HepG2 (cell line): ENCODE data around the gene CAPZB. TPM values are rescaled to one million over a fixed set of nuclear protein-coding genes. Genes with fewer than 3 reads are reported as not detected.

ENCODE experiments used
- ATAC-seq: fragments of 200-7000 bp; cut with Tn5 transposase; 3 replicates; pipeline ENCODE4 v1.9.1; 2020; ENCODE audit warnings: mild to moderate bottlenecking, moderate library complexity
- Bru-seq: library from RNA; stranded (reverse); fragments of 400-500 nt; gene quantifications from one replicate; lab custom pipeline; 2021; lab: Mats Ljungman, UMichigan
- BruChase-seq, 2 experiments: library from RNA; stranded (reverse); fragments of 400-500 nt; gene quantifications; one replicate each; lab custom pipeline; 2021; lab: Mats Ljungman, UMichigan
- BruUV-seq: library from RNA; stranded (reverse); fragments of 400-500 nt; replicated peaks from 2 replicates; lab custom pipeline; 2021; lab: Mats Ljungman, UMichigan
- CTCF ChIA-PET: fragments of 300-600 bp; formaldehyde crosslinking; extraction: SDS; loops from one replicate; lab custom pipeline; 2021; ENCODE audit warnings: low total read pairs, inconsistent platforms, low intra/inter-chr PET ratio; lab: Yijun Ruan, JAX
- POLR2A ChIA-PET: fragments of 350-600 bp; sonication (Branson Sonifier 250); formaldehyde crosslinking; loops from one replicate; lab custom pipeline; 2020; ENCODE audit warnings: antibody characterized with exemption, inconsistent platforms; lab: Yijun Ruan, JAX
- DNase-seq: peaks from one replicate; pipeline ENCODE4 v3.0.0-alpha.2; 2015; ENCODE audit warnings: low spot score
- FAIRE-seq: peaks from 3 replicates; lab custom pipeline; 2011; peaks lifted over from hg19 to GRCh38; lab: Jason Lieb, UNC
- H2AFZ ChIP-seq: one replicate; pipeline ENCODE4 v1.6.1; 2011; ENCODE audit warnings: low read length, inconsistent platforms
- H3K27ac ChIP-seq: fragments of 300-600 bp; 3 replicates; pipeline ENCODE4 v1.8.0; 2011; ENCODE audit warnings: mixed run types, mild to moderate bottlenecking, mixed read lengths, low read length, inconsistent platforms; ENCODE audit not compliant: insufficient read depth; ENCODE audit errors: extremely low read length
- H3K27me3 ChIP-seq, 2 experiments: fragments of 200-600 bp in 1 of 2; 2 replicates in 1 of 2; 3 replicates in 1 of 2; pipeline versions ENCODE4 v1.6.0 to v1.8.0; 2011; ENCODE audit warnings: low read length in 2 of 2, mild to moderate bottlenecking in 2 of 2, moderate library complexity in 2 of 2, inconsistent platforms in 1 of 2; ENCODE audit not compliant: insufficient read depth in 2 of 2, control insufficient read depth in 1 of 2
- H3K36me3 ChIP-seq, 2 experiments: fragments of 200-600 bp in 1 of 2; replicated peaks in 1 of 2; 2 replicates in 1 of 2; 3 replicates in 1 of 2; pipeline versions ENCODE4 v1.5.1 to v1.8.0; 2011; ENCODE audit warnings: low read length in 2 of 2, inconsistent platforms in 1 of 2; ENCODE audit not compliant: insufficient read depth in 2 of 2, control insufficient read depth in 1 of 2
- H3K4me1 ChIP-seq: 2 replicates; pipeline ENCODE4 v1.5.1; 2012; ENCODE audit warnings: low read length, inconsistent platforms; ENCODE audit not compliant: insufficient read depth
- H3K4me2 ChIP-seq: 2 replicates; pipeline ENCODE4 v1.6.0; 2011; ENCODE audit warnings: low read depth, low read length, inconsistent platforms
- H3K4me3 ChIP-seq, 3 experiments: fragments of 200-600 bp in 1 of 3; sonication (generic), shearing (Covaris generic) in 1 of 3; replicated peaks in 1 of 3; 2 replicates each; pipeline ENCODE4 v1.5.1; 2011 to 2016; ENCODE audit warnings: low read length in 3 of 3, inconsistent platforms in 2 of 3, low read depth in 2 of 3, mild to moderate bottlenecking in 2 of 3, control low read depth in 1 of 3, mixed read lengths in 1 of 3; ENCODE audit not compliant: insufficient read depth in 1 of 3
- H3K79me2 ChIP-seq: one replicate; pipeline ENCODE4 v1.6.1; 2011; ENCODE audit warnings: low read length, inconsistent platforms; ENCODE audit not compliant: insufficient read depth
- H3K9ac ChIP-seq: 2 replicates; pipeline ENCODE4 v1.6.0; 2011; ENCODE audit warnings: mild to moderate bottlenecking, low read depth, low read length, inconsistent platforms; ENCODE audit not compliant: insufficient read depth
- H3K9me3 ChIP-seq: 2 replicates; pipeline ENCODE4 v1.5.1; 2012; ENCODE audit warnings: mild to moderate bottlenecking, low read length
- H4K20me1 ChIP-seq: 2 replicates; pipeline ENCODE4 v1.6.0; 2011; ENCODE audit warnings: inconsistent platforms, mild to moderate bottlenecking, low read length, moderate library complexity; ENCODE audit not compliant: insufficient read depth
- ARNT ChIP-seq: fragments of 450-650 bp; IDR thresholded peaks from 2 replicates; pipeline ENCODE4 v1.6.1; 2017
- EZH2 ChIP-seq: conservative IDR thresholded peaks from 2 replicates; pipeline ENCODE4 v1.6.1; 2012; ENCODE audit warnings: mild to moderate bottlenecking, low read depth, low read length, moderate library complexity
- FOXA1 ChIP-seq, 2 experiments: fragments of 450-650 bp in 1 of 2; sonication (generic) in 1 of 2; formaldehyde crosslinking in 1 of 2; IDR thresholded peaks; 2 replicates each; pipeline versions ENCODE4 v1.4.0 to v1.6.1; 2016 to 2020; ENCODE audit warnings: missing genetic modification reagents in 1 of 2
- GATAD2A ChIP-seq: IDR thresholded peaks from 2 replicates; pipeline ENCODE4 v1.6.1; 2016
- ISL2 ChIP-seq: sonication (generic); formaldehyde crosslinking; IDR thresholded peaks from 2 replicates; pipeline ENCODE4 v1.5.0; 2020; ENCODE audit warnings: missing genetic modification reagents
- KAT2B ChIP-seq: fragments of 150-350 bp; IDR thresholded peaks from 2 replicates; pipeline ENCODE4 v1.6.1; 2014; ENCODE audit warnings: low read depth, low read length, borderline replicate concordance
- MYC ChIP-seq: sonication (generic); formaldehyde crosslinking; IDR thresholded peaks from 2 replicates; pipeline ENCODE4 v1.9.0; 2021; ENCODE audit warnings: missing genetic modification reagents, borderline replicate concordance
- PCBP2 ChIP-seq: fragments of 200-400 bp; formaldehyde crosslinking; optimal IDR thresholded peaks from 2 replicates; pipeline ENCODE3; 2018; ENCODE audit warnings: low read length, low read depth; ENCODE audit not compliant: poor library complexity, severe bottlenecking
- POLR2G ChIP-seq: fragments of 200-400 bp; formaldehyde crosslinking; IDR thresholded peaks from 2 replicates; pipeline ENCODE4 v1.6.1; 2018; ENCODE audit warnings: mild to moderate bottlenecking, low read depth, low read length, moderate library complexity
- RXRB ChIP-seq: IDR thresholded peaks from 2 replicates; pipeline ENCODE4 v1.6.1; 2016; ENCODE audit warnings: borderline replicate concordance, missing genetic modification reagents, missing compliant biosample characterization
- SMAD1 ChIP-seq: sonication (generic); formaldehyde crosslinking; IDR thresholded peaks from 2 replicates; pipeline ENCODE4 v1.4.0; 2020; ENCODE audit warnings: missing genetic modification reagents, low read depth, mild to moderate bottlenecking, borderline replicate concordance
- TARDBP ChIP-seq: sonication (generic); formaldehyde crosslinking; IDR thresholded peaks from 2 replicates; pipeline ENCODE4 v1.8.0; 2022; ENCODE audit warnings: mild to moderate bottlenecking, missing genetic modification reagents
- USF2 ChIP-seq, 2 experiments: sonication (generic) in 1 of 2; formaldehyde crosslinking in 1 of 2; IDR thresholded peaks; 2 replicates each; pipeline versions ENCODE4 v1.5.1 to v1.6.1; 2011 to 2020; ENCODE audit warnings: borderline replicate concordance in 1 of 2, low read depth in 1 of 2, low read length in 1 of 2, mild to moderate bottlenecking in 1 of 2, missing genetic modification reagents in 1 of 2, moderate library complexity in 1 of 2
- ZNF274 ChIP-seq: sonication (generic); formaldehyde crosslinking; IDR thresholded peaks from 2 replicates; pipeline ENCODE4 v1.5.1; 2020; ENCODE audit warnings: mild to moderate bottlenecking, missing genetic modification reagents
- ZSCAN30 ChIP-seq: sonication (generic); formaldehyde crosslinking; IDR thresholded peaks from 2 replicates; pipeline ENCODE4 v1.5.0; 2020; ENCODE audit warnings: mild to moderate bottlenecking, missing genetic modification reagents
- WGBS: methylation state at CpG from one replicate; pipeline ENCODE4 v1.1.6; 2017; ENCODE audit warnings: low lambda C conversion rate; 5-methylcytosine and 5-hydroxymethylcytosine counted together
- in situ Hi-C: cut with HindIII; loops from 2 replicates; pipeline ENCODE4 v1.10.0; 2017; ENCODE audit warnings: low pct_unique_long_range_greater_than_20kb; ENCODE audit not compliant: extremely low pct_ligation_motif_present
- intact Hi-C: fragments of 100-400 bp; cut with micrococcal nuclease; formaldehyde crosslinking; loops from one replicate; pipeline ENCODE4 v1.10.0; 2022; ENCODE audit not compliant: unreplicated experiment
- long read RNA-seq, 2 experiments: library from RNA in 1 of 2; library from polyadenylated mRNA in 1 of 2; stranded (forward) in 1 of 2; unstranded in 1 of 2; transcript quantifications; one replicate each; pipeline ENCODE4 v2.0.0, GENCODE V29; 2019 to 2022
- polyA minus RNA-seq, 3 experiments: library from RNA; depleted of rRNA, polyadenylated mRNA; stranded (reverse); fragments of >200 nt; gene quantifications; 2 replicates each; pipeline ENCODE4 v1.2.3, GENCODE V29; 2011; ENCODE audit warnings: low replicate concordance in 1 of 3
- polyA plus RNA-seq, 8 experiments: library from polyadenylated mRNA; depleted of rRNA in 3 of 8; stranded (reverse) in 7 of 8; unstranded in 1 of 8; fragments of >200 nt; fragmentation: Illumina TruSeq in 4 of 8; extraction: Trizol in 4 of 8; gene quantifications; 2 replicates each; pipeline versions ENCODE4 v1.2.1 to v1.2.3, GENCODE V29; 2011 to 2016; ENCODE audit warnings: low read depth in 4 of 8, missing spikeins in 1 of 8, mixed read lengths in 1 of 8; ENCODE audit not compliant: insufficient read depth in 1 of 8
- total RNA-seq, 5 experiments: library from RNA; depleted of rRNA; stranded (reverse); fragments of >200 nt; fragmentation: Illumina TruSeq; extraction: Trizol; gene quantifications; 2 replicates each; pipeline ENCODE4 v1.2.3, GENCODE V29; 2016; ENCODE audit warnings: low read depth in 1 of 5

Gene CAPZB
- total RNA-seq (2016; rRNA removed; fragmentation: Illumina TruSeq; extraction: Trizol) (58.9 and 84.1 TPM in 2 replicates), polyA plus RNA-seq (2011; rRNA removed) (68.8 and 76.9 TPM in 2 replicates), polyA minus RNA-seq (2011; rRNA and poly(A)+ RNA removed; ENCODE audit: low replicate concordance) (37.1 and 54.9 TPM in 2 replicates), Bru-seq, nascent RNA (percentile 79 among the genes with signal in this experiment), BruChase-seq, experiment 1, labeled RNA remaining after a 6-hour chase (percentile 80 among the genes with signal in this experiment), BruChase-seq, experiment 2, labeled RNA remaining after a 2-hour chase (percentile 78 among the genes with signal in this experiment)
- 24.5 and 25.6 TPM in 2 replicates for total RNA-seq (2016; cell fraction: cytosol; rRNA removed; fragmentation: Illumina TruSeq; extraction: Trizol; ENCODE audit: low read depth)
- 61.9 and 68.4 TPM in 2 replicates for total RNA-seq (2016; cell fraction: insoluble cytoplasmic fraction; rRNA removed; fragmentation: Illumina TruSeq; extraction: Trizol)
- 41.5 and 44.2 TPM in 2 replicates for total RNA-seq (2016; cell fraction: membrane; rRNA removed; fragmentation: Illumina TruSeq; extraction: Trizol)
- total RNA-seq (2016; cell fraction: nucleus; rRNA removed; fragmentation: Illumina TruSeq; extraction: Trizol), result 33.6 and 37.1 TPM in 2 replicates
- polyA plus RNA-seq (2011; cell fraction: cytosol; rRNA removed), result 107 and 113 TPM in 2 replicates
- 34.6 and 35.9 TPM in 2 replicates for polyA plus RNA-seq (2011; cell fraction: nucleus; rRNA removed)
- 142 and 153 TPM in 2 replicates for polyA plus RNA-seq (2012)
- polyA plus RNA-seq (2016; cell fraction: cytosol; fragmentation: Illumina TruSeq; extraction: Trizol; ENCODE audit: low read depth), result 87.3 and 97.7 TPM in 2 replicates
- polyA plus RNA-seq (2016; cell fraction: insoluble cytoplasmic fraction; fragmentation: Illumina TruSeq; extraction: Trizol; ENCODE audit: low read depth), result 211 and 248 TPM in 2 replicates
- 103 and 116 TPM in 2 replicates for polyA plus RNA-seq (2016; cell fraction: membrane; fragmentation: Illumina TruSeq; extraction: Trizol; ENCODE audit: low read depth)
- 131 and 139 TPM in 2 replicates for polyA plus RNA-seq (2016; cell fraction: nucleus; fragmentation: Illumina TruSeq; extraction: Trizol; ENCODE audit: insufficient read depth, low read depth)
- polyA minus RNA-seq (2011; cell fraction: cytosol; rRNA and poly(A)+ RNA removed), result 49.6 and 56.8 TPM in 2 replicates
- polyA minus RNA-seq (2011; cell fraction: nucleus; rRNA and poly(A)+ RNA removed), result 19.3 and 21.5 TPM in 2 replicates
- long read RNA-seq, experiment 1, transcript CAPZB-201 (9 exons, 858 nt), result major isoform, 102 of 138 reads
- long read RNA-seq, experiment 1, transcript CAPZB-204 (8 exons, 1,568 nt), result minor isoform, 11 of 138 reads
- long read RNA-seq, experiment 1, partial matches to known transcripts, result 11 of 138 reads
- long read RNA-seq, experiment 1, other reads (novel, unspliced or antisense), result 12 of 138 reads
- long read RNA-seq, experiment 2, transcript CAPZB-204 (8 exons, 1,568 nt), result minor isoform, 36 of 338 reads
- long read RNA-seq, experiment 2, transcript CAPZB-201 (9 exons, 858 nt), result major isoform, 235 of 338 reads
- long read RNA-seq, experiment 2, partial matches to known transcripts, result 14 of 338 reads
- long read RNA-seq, experiment 2, other reads (novel, unspliced or antisense), result 47 of 338 reads

- Histone ChIP-seq H3K27ac (peak within 1 kb of the TSS; percentile 93), H3K4me3 (peak within 1 kb of the TSS; percentile 84 to 100 (median 99)), H3K36me3 (peaks cover 4 to 13% of the 10 kb centered on the region in 2 experiments; a peak in 4 of 5 replicates), H2AFZ (no peak within 1 kb of the TSS), H3K9me3 (no peaks in the 10 kb centered on the region), H3K27me3 (no peaks in the 10 kb centered on the region; a peak in 1 of 5 replicates), H3K79me2 (peaks cover 45% of the 10 kb centered on the region), H4K20me1 (peaks cover 36% of the 10 kb centered on the region), H3K4me2 (peak within 1 kb of the TSS; percentile 89), H3K4me1 (peaks cover 61% of the 10 kb centered on the region), H3K9ac (peak within 1 kb of the TSS; percentile 98)
- DNase-seq (peak; percentile 75), ATAC-seq (peak; percentile 76), FAIRE-seq (no peak)
- CTCF ChIA-PET, result no interaction called here
- intact Hi-C loops (loop anchor here (2.0 to 5.0 kb wide), 4 partner anchors 58 to 165 kb away; no protein-coding TSS in a partner anchor), in situ Hi-C loops (no loop called here)
- WGBS, result 0% methylated on average over 4 of the region's 106 CpGs
- POLR2A ChIA-PET, result interaction anchor here (0.6 to 2.9 kb wide), 6 partner anchors 10 to 678 kb away, joined by 3 to 13 read pairs (median 4); a partner anchor contains a TSS
- BruUV-seq, result no TSS peak
- TF ChIP-seq POLR2G (peak; percentile 77), GATAD2A (CRISPR knock-in tag) (no peak; the same call in 1 of the 2 replicates), MYC (CRISPR knock-in tag) (peak; percentile 81), USF2 (IDR thresholded peaks at IDR 0.05; ENCODE audit: low read depth, low read length) (no peak), USF2 (CRISPR knock-in tag; IDR thresholded peaks at IDR 0.05; ENCODE audit: borderline replicate concordance) (no peak), ISL2 (CRISPR knock-in tag) (0 out of 2 replicates have a peak, but pooled peaks have one; percentile 13), FOXA1 (IDR thresholded peaks at IDR 0.05) (no peak), FOXA1 (CRISPR knock-in tag; IDR thresholded peaks at IDR 0.05) (no peak), SMAD1 (CRISPR knock-in tag) (no peak), PCBP2 (no peak), ARNT (no peak), ZNF274 (CRISPR knock-in tag) (no peak), TARDBP (CRISPR knock-in tag) (no peak), KAT2B (no peak), ZSCAN30 (no peak), RXRB (CRISPR knock-in tag) (no peak), EZH2 (no peak)
These were observed at the start of gene CAPZB for GRCh38 chr1:19485362-19486187. Gene CAPZB (minus strand): TSS chr1:19485539. CDS start chr1:19485438, 101 bp downstream.
